Measurements from ENCODE around the gene SLC23A3.

GRCh38 chr2:219213026-219213415 is 43.2 kb upstream of the SLC23A3 start:
- TF ChIP-seq, protein P1, sequence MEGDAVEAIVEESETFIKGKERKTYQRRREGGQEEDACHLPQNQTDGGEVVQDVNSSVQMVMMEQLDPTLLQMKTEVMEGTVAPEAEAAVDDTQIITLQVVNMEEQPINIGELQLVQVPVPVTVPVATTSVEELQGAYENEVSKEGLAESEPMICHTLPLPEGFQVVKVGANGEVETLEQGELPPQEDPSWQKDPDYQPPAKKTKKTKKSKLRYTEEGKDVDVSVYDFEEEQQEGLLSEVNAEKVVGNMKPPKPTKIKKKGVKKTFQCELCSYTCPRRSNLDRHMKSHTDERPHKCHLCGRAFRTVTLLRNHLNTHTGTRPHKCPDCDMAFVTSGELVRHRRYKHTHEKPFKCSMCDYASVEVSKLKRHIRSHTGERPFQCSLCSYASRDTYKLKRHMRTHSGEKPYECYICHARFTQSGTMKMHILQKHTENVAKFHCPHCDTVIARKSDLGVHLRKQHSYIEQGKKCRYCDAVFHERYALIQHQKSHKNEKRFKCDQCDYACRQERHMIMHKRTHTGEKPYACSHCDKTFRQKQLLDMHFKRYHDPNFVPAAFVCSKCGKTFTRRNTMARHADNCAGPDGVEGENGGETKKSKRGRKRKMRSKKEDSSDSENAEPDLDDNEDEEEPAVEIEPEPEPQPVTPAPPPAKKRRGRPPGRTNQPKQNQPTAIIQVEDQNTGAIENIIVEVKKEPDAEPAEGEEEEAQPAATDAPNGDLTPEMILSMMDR (IDR thresholded peaks at IDR 0.05; ENCODE audit: borderline replicate concordance, extremely low read depth, low read length, poor library complexity, severe bottlenecking): no peak
- TF ChIP-seq EZH2 (IDR thresholded peaks at IDR 0.05; ENCODE audit: borderline replicate concordance, low read depth, low read length, severe bottlenecking): no peak
